ENCODE results near the gene BACH2. TPM values are rescaled to one million over a fixed set of nuclear protein-coding genes. Genes with fewer than 3 reads are reported as not detected.

Gene BACH2
- total and polyA plus RNA-seq, 10 of the 15 experiments (the other 5 are each of a cell fraction or from before 2014, with no cell fraction given), result 0.03 to 0.28 (median 0.04) TPM; not detected in 3

- no peak for TF ChIP-seq SKIL (IDR thresholded peaks at IDR 0.05; ENCODE audit: low read depth, poor library complexity, severe bottlenecking)
- no peak for TF ChIP-seq SIN3A (IDR thresholded peaks at IDR 0.05; ENCODE audit: low read depth, low read length)
- no peak for TF ChIP-seq SMC3 (IDR thresholded peaks at IDR 0.05; ENCODE audit: borderline replicate concordance, low read length)
- TF ChIP-seq EGR1 (IDR thresholded peaks at IDR 0.05; ENCODE audit: borderline replicate concordance in 1 of 2, low read depth in 2 of 2, low read length in 2 of 2), result no peak
- TF ChIP-seq SP1 (IDR thresholded peaks at IDR 0.05; ENCODE audit: low read depth, low read length), result no peak
- TF ChIP-seq MXI1 (IDR thresholded peaks at IDR 0.05; ENCODE audit: low read depth, low read length), result no peak
- no peak for TF ChIP-seq E4F1 (IDR thresholded peaks at IDR 0.05; ENCODE audit: borderline replicate concordance, partially characterized antibody)
- no peak for TF ChIP-seq YY1 (IDR thresholded peaks at IDR 0.05; ENCODE audit: low read depth, low read length)
Measured at GRCh38 chr6:90062667-90063066, 234.0 kb downstream of the BACH2 start (continued).

- H3K36me3 ChIP-seq (ENCODE audit: control insufficient read depth in 2 of 2, insufficient read depth in 2 of 2, low read length in 1 of 2), result no peaks in the 10 kb centered on the region
- RAD21 ChIA-PET (ENCODE audit: unreplicated experiment), result no interaction called here
- no peak overlapping the region for H2AFZ ChIP-seq (ENCODE audit: control insufficient read depth, low read depth, low read length)
- WGBS (ENCODE audit: insufficient coverage, insufficient replicate concordance, low lambda C conversion rate, missing lambda C conversion rate), result 21% methylated on average over 4 of the region's 4 CpGs
- POLR2A ChIA-PET, result no interaction called here
- no peaks in the 10 kb centered on the region for H4K20me1 ChIP-seq (ENCODE audit: control insufficient read depth, insufficient read depth)
- in situ Hi-C loops (cut with MboI), result no loop called here
- no peaks in the 10 kb centered on the region for H3K79me2 ChIP-seq (ENCODE audit: control insufficient read depth, insufficient read depth, low read length)
- H3K27me3 ChIP-seq (replicated peaks in 1 of 2; ENCODE audit: control insufficient read depth in 2 of 2, insufficient read depth in 2 of 2, low read length in 1 of 2), result no peaks in the 10 kb centered on the region
- SMC1A ChIA-PET (ENCODE audit: uncharacterized antibody, unreplicated experiment), result no interaction called here
- FAIRE-seq, result no peak
- no peak overlapping the region for H3K4me3 ChIP-seq
- no peak for DNase-seq (ENCODE audit: low read depth, low spot score)
- BruUV-seq (replicated peaks), result no TSS peak
- no peak overlapping the region for H3K4me2 ChIP-seq (ENCODE audit: control insufficient read depth, insufficient read depth)
- H3K9ac ChIP-seq (ENCODE audit: control insufficient read depth, insufficient read depth, low read length), result no peak overlapping the region
- no peaks in the 10 kb centered on the region for H3K9me3 ChIP-seq (replicated peaks; ENCODE audit: control insufficient read depth, insufficient read depth, low read length)
- ATAC-seq, result no peak
- CTCF ChIA-PET, result no interaction called here
- no peak overlapping the region for H3K27ac ChIP-seq (ENCODE audit: control insufficient read depth, insufficient read depth)
- no peaks in the 10 kb centered on the region for H3K4me1 ChIP-seq (ENCODE audit: control insufficient read depth, insufficient read depth, low read length)
- intact Hi-C loops (cut with micrococcal nuclease; ENCODE audit: unreplicated experiment), result no loop called here
- TF ChIP-seq CBX5 (IDR thresholded peaks at IDR 0.05; ENCODE audit: low read depth) (no peak), TARDBP (IDR thresholded peaks at IDR 0.05; ENCODE audit: borderline replicate concordance) (no peak), SMAD5 (IDR thresholded peaks at IDR 0.05; ENCODE audit: low read depth) (no peak), ZNF24 (IDR thresholded peaks at IDR 0.05) (no peak), NRF1 (conservative IDR thresholded peaks at IDR 0.05; ENCODE audit: low read depth, low read length) (no peak), NFYB (IDR thresholded peaks at IDR 0.05; ENCODE audit: insufficient read depth, low read depth, low read length) (no peak), RCOR1 (conservative IDR thresholded peaks at IDR 0.05; ENCODE audit: low read depth, low read length) (no peak), MXI1 (IDR thresholded peaks at IDR 0.05; ENCODE audit: low read depth, low read length) (no peak), PAX8 (IDR thresholded peaks at IDR 0.05) (no peak), CBFB (IDR thresholded peaks at IDR 0.05; ENCODE audit: low read depth) (no peak), HDAC6 (IDR thresholded peaks at IDR 0.05; ENCODE audit: unreplicated experiment) (no peak), MTA3 (IDR thresholded peaks at IDR 0.05; ENCODE audit: borderline replicate concordance, low read length) (no peak), GABPA (IDR thresholded peaks at IDR 0.05; ENCODE audit: low read depth) (no peak), NFYA (IDR thresholded peaks at IDR 0.05; ENCODE audit: borderline replicate concordance, low read depth, low read length) (no peak), MEF2A (IDR thresholded peaks at IDR 0.05; ENCODE audit: insufficient read depth, low read depth, low read length) (no peak)
Measured at GRCh38 chr6:90062051-90062450, 234.6 kb downstream of the BACH2 start.
